CD4-positive, alpha-beta T cell treated with Interleukin-15 for 4 hours (primary cell): ENCODE data around the gene DHX36.

Experiments
- DNase-seq: peaks from one replicate; pipeline ENCODE4 v3.0.0-alpha.2; 2020; ENCODE audit warnings: low spot score

Gene DHX36

GRCh38 chr3:154280161-154280560 is 44.1 kb downstream of the DHX36 start:
- no peak for DNase-seq

- DNase-seq = no peak
Measured at GRCh38 chr3:154275965-154276364, 48.3 kb downstream of the DHX36 start.

GRCh38 chr3:154275292-154275691 is 49.0 kb downstream of the DHX36 start:
- no peak for DNase-seq

GRCh38 chr3:154274348-154274747 is 49.9 kb downstream of the DHX36 start:
- DNase-seq = no peak

GRCh38 chr3:154273381-154273780 is 50.9 kb downstream of the DHX36 start:
- DNase-seq = no peak

GRCh38 chr3:154254527-154254926 is 69.8 kb downstream of the DHX36 start:
- DNase-seq = no peak

- DNase-seq = peak; percentile 45
Measured at GRCh38 chr3:154252759-154253638, 71.3 kb downstream of the DHX36 start.

- DNase-seq = no peak
Measured at GRCh38 chr3:154251610-154252009, 72.7 kb downstream of the DHX36 start.

- DNase-seq = no peak
Measured at GRCh38 chr3:154250291-154250690, 74.0 kb downstream of the DHX36 start.

- no peak for DNase-seq
Measured at GRCh38 chr3:154247806-154248415, 76.4 kb downstream of the DHX36 start.

GRCh38 chr3:154244644-154245043 is 79.6 kb downstream of the DHX36 start:
- no peak for DNase-seq

- no peak for DNase-seq
Measured at GRCh38 chr3:154243353-154243752, 80.9 kb downstream of the DHX36 start.

GRCh38 chr3:154242766-154243165 is 81.5 kb downstream of the DHX36 start:
- no peak for DNase-seq

- no peak for DNase-seq
Measured at GRCh38 chr3:154241496-154241895, 82.8 kb downstream of the DHX36 start.

GRCh38 chr3:154240235-154240634 is 84.1 kb downstream of the DHX36 start:
- DNase-seq = no peak

- no peak for DNase-seq
Measured at GRCh38 chr3:154236331-154236730, 88.0 kb downstream of the DHX36 start.

GRCh38 chr3:154235330-154235729 is 89.0 kb downstream of the DHX36 start:
- DNase-seq = no peak

GRCh38 chr3:154229217-154229590 is 95.1 kb downstream of the DHX36 start:
- DNase-seq = no peak

- DNase-seq = no peak
Measured at GRCh38 chr3:154228561-154229216, 95.6 kb downstream of the DHX36 start.

GRCh38 chr3:154227531-154227930 is 96.8 kb downstream of the DHX36 start:
- no peak for DNase-seq

- no peak for DNase-seq
Measured at GRCh38 chr3:154225536-154225935, 98.8 kb downstream of the DHX36 start.

- no peak for DNase-seq
Measured at GRCh38 chr3:154224866-154225265, 99.4 kb downstream of the DHX36 start.

- DNase-seq = no peak
Measured at GRCh38 chr3:154224366-154224765, 99.9 kb downstream of the DHX36 start.
